Measurements from ENCODE around the gene PDIA4. TPM values are rescaled to one million over a fixed set of nuclear protein-coding genes. Genes with fewer than 3 reads are reported as not detected.

PDIA4 gene
- total RNA-seq, 1 donor from 2014 or later = 225 TPM

- TF ChIP-seq, protein P1, sequence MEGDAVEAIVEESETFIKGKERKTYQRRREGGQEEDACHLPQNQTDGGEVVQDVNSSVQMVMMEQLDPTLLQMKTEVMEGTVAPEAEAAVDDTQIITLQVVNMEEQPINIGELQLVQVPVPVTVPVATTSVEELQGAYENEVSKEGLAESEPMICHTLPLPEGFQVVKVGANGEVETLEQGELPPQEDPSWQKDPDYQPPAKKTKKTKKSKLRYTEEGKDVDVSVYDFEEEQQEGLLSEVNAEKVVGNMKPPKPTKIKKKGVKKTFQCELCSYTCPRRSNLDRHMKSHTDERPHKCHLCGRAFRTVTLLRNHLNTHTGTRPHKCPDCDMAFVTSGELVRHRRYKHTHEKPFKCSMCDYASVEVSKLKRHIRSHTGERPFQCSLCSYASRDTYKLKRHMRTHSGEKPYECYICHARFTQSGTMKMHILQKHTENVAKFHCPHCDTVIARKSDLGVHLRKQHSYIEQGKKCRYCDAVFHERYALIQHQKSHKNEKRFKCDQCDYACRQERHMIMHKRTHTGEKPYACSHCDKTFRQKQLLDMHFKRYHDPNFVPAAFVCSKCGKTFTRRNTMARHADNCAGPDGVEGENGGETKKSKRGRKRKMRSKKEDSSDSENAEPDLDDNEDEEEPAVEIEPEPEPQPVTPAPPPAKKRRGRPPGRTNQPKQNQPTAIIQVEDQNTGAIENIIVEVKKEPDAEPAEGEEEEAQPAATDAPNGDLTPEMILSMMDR (IDR thresholded peaks at IDR 0.05; ENCODE audit: insufficient read depth, low read length, poor library complexity, severe bottlenecking) = no peak
- Histone ChIP-seq H3K36me3 (ENCODE audit: control insufficient read depth, insufficient read depth, low read length) (peaks cover 2% of the 10 kb centered on the region), H3K27me3 (ENCODE audit: control insufficient read depth, insufficient read depth, low read length) (no peaks in the 10 kb centered on the region), H3K4me3 (ENCODE audit: low read depth, low read length) (no peak overlapping the region)
- no peak for DNase-seq (ENCODE audit: low read depth)
Observed at GRCh38 chr7:148999192-148999591, 29.1 kb downstream of the PDIA4 start.

DNA sequence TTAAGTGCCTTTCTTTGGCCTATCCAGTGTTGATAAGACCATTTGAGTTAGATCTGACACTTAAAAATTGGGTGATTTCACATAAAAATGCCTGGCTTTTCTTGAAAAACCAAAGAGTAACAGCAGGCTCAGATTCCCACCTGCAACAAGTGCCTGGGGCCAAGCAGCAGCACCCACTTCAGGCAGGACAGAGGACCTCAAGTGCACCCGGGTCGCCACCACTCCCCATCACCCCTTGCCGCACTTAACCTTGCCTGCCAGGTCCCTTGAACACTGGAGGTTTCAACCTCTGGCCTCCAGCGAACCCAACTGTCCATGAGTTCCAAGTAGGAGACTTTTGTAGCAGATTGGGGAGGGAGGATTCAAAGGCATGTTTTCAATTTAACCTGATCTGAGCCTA is 30.8 kb downstream of the PDIA4 start:
- H3K27me3 ChIP-seq (ENCODE audit: control insufficient read depth, insufficient read depth, low read length) = no peaks in the 10 kb centered on the region
- no peak for DNase-seq (ENCODE audit: low read depth)
- H3K36me3 ChIP-seq (ENCODE audit: control insufficient read depth, insufficient read depth, low read length) = no peaks in the 10 kb centered on the region
- TF ChIP-seq, protein P1 (IDR thresholded peaks at IDR 0.05; ENCODE audit: insufficient read depth, low read length, poor library complexity, severe bottlenecking) = no peak
- no peak overlapping the region for H3K4me3 ChIP-seq (ENCODE audit: low read depth, low read length)

- H3K27me3 ChIP-seq (ENCODE audit: control insufficient read depth, insufficient read depth, low read length) = no peaks in the 10 kb centered on the region
- H3K4me3 ChIP-seq (ENCODE audit: low read depth, low read length) = no peak overlapping the region
- H3K36me3 ChIP-seq (ENCODE audit: control insufficient read depth, insufficient read depth, low read length) = no peaks in the 10 kb centered on the region
- DNase-seq (ENCODE audit: low read depth) = no peak
- TF ChIP-seq, protein P1 (IDR thresholded peaks at IDR 0.05; ENCODE audit: insufficient read depth, low read length, poor library complexity, severe bottlenecking) = no peak
Observed at GRCh38 chr7:148994576-148994975, 33.7 kb downstream of the PDIA4 start.

GRCh38 chr7:148993193-148993592 is 35.1 kb downstream of the PDIA4 start:
- H3K36me3 ChIP-seq (ENCODE audit: control insufficient read depth, insufficient read depth, low read length) = no peaks in the 10 kb centered on the region
- H3K27me3 ChIP-seq (ENCODE audit: control insufficient read depth, insufficient read depth, low read length) = no peaks in the 10 kb centered on the region
- DNase-seq (ENCODE audit: low read depth) = no peak
- TF ChIP-seq, protein P1 (IDR thresholded peaks at IDR 0.05; ENCODE audit: insufficient read depth, low read length, poor library complexity, severe bottlenecking) = no peak
- no peak overlapping the region for H3K4me3 ChIP-seq (ENCODE audit: low read depth, low read length)

DNA sequence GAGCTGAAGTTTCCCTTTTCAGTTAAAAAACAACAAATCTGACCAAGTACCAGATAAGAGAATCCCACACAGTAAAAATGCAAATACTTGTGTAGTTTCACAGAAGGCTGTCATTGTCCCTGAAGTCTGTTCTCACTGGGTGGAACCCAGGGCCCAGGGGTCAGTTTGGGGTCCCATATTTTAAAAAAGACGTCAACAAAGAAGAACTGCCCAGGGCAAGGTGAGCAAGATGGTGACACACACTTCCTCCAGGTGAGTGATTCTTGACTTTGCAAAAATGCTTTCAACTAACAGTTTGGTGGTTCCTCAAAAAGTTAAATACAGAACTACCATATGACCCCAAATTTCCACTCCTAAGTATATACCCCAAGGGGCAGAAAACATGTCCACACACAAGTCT is 36.8 kb downstream of the PDIA4 start:
- Histone ChIP-seq H3K4me3 (ENCODE audit: low read depth, low read length) (no peak overlapping the region), H3K27me3 (ENCODE audit: control insufficient read depth, insufficient read depth, low read length) (no peaks in the 10 kb centered on the region), H3K36me3 (ENCODE audit: control insufficient read depth, insufficient read depth, low read length) (no peaks in the 10 kb centered on the region)
- DNase-seq (ENCODE audit: low read depth) = no peak
- TF ChIP-seq, protein P1 (IDR thresholded peaks at IDR 0.05; ENCODE audit: insufficient read depth, low read length, poor library complexity, severe bottlenecking) = no peak

DNA sequence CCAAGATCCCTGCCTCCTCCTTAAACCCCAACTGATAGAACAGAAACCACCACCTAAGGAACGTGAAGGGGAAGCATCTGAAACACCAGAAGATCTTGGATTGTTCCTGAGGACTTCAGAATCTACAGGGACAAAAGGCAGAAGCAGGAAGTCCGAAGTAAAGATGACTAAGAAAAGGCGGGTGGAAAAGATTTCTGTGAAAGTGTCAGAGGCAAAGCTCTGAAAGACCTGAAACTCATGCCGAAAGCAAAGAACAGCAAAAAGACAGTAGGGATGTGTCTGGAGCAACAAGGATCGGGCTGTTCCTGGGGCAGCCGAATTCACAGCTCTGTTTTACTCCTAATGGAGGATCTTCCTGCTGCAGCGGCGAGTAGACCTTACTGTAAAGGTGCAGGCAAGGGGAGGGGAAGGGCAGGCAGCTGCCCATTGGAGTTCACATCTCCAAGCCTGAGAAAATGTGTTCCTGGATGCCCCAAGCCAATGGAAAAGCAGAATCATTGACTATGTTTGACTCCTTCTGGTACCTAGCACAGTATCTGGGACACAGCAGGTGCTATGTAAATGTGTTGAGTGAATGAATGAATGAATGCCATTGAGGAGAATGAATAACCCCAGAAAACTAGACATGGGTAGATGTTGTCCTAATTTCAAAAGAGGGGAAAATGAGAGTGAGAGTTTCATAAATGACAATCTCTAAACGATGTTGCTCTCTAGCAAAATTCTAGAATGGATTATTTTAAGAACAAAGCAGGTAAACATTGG is 40.4 kb downstream of the PDIA4 start:
- Histone ChIP-seq H3K36me3 (ENCODE audit: control insufficient read depth, insufficient read depth, low read length) (no peaks in the 10 kb centered on the region), H3K27me3 (ENCODE audit: control insufficient read depth, insufficient read depth, low read length) (no peaks in the 10 kb centered on the region), H3K4me3 (ENCODE audit: low read depth, low read length) (peak overlapping the region; percentile 58)
- no peak for DNase-seq (ENCODE audit: low read depth)
- TF ChIP-seq, protein P1 (IDR thresholded peaks at IDR 0.05; ENCODE audit: insufficient read depth, low read length, poor library complexity, severe bottlenecking) = no peak

All from kidney epithelial cell (primary cell).